ENCODE data around the gene UCHL5.
"Not testable (repeated sequence)": the region's sequence is repeated elsewhere in the genome, so short reads cannot be mapped to it uniquely, and the experiment has no call there.

UCHL5 gene

GRCh38 chr1:193065954-193066353 lies 6.8 kb upstream of the UCHL5 start:
- DNase-seq (ENCODE audit: low spot score): no peak

GRCh38 chr1:193062698-193063463 lies 3.7 kb upstream of the UCHL5 start:
- no peak for DNase-seq (ENCODE audit: low spot score)

- DNase-seq (ENCODE audit: low spot score): peak; percentile 3
These were observed 1.8 kb upstream of the UCHL5 start for GRCh38 chr1:193060938-193061337.

- peak; percentile 1 for DNase-seq (ENCODE audit: low spot score)
These were observed 1.2 kb upstream of the UCHL5 start for GRCh38 chr1:193060406-193060805.

- no peak for DNase-seq (ENCODE audit: low spot score)
These were observed 899 bp upstream of the UCHL5 start for GRCh38 chr1:193060115-193060403.

GRCh38 chr1:193058529-193059281 lies 455 bp downstream of the UCHL5 start:
- peak; percentile 54 for DNase-seq (ENCODE audit: low spot score)

- DNase-seq (ENCODE audit: low spot score): no peak
These were observed 4.9 kb downstream of the UCHL5 start for GRCh38 chr1:193054169-193054675.

- not testable (repeated sequence) for DNase-seq (ENCODE audit: low spot score)
These were observed 10.2 kb downstream of the UCHL5 start for GRCh38 chr1:193048913-193049312.

- no peak for DNase-seq (ENCODE audit: low spot score)
These were observed 16.1 kb downstream of the UCHL5 start for GRCh38 chr1:193042766-193043691.

- no peak for DNase-seq (ENCODE audit: low spot score)
These were observed 19.1 kb downstream of the UCHL5 start for GRCh38 chr1:193040011-193040410.

GRCh38 chr1:193036337-193037047 lies 22.7 kb downstream of the UCHL5 start:
- DNase-seq (ENCODE audit: low spot score): no peak

GRCh38 chr1:193033610-193034009 lies 25.6 kb downstream of the UCHL5 start:
- DNase-seq (ENCODE audit: low spot score): no peak

GRCh38 chr1:193032643-193033427 lies 26.3 kb downstream of the UCHL5 start:
- not testable (repeated sequence) for DNase-seq (ENCODE audit: low spot score)

- no peak for DNase-seq (ENCODE audit: low spot score)
These were observed 27.7 kb downstream of the UCHL5 start for GRCh38 chr1:193031431-193031830.

GRCh38 chr1:193030280-193030679 lies 28.9 kb downstream of the UCHL5 start:
- no peak for DNase-seq (ENCODE audit: low spot score)

- no peak for DNase-seq (ENCODE audit: low spot score)
These were observed 33.9 kb downstream of the UCHL5 start for GRCh38 chr1:193025218-193025617.

GRCh38 chr1:193019442-193020026 lies 39.6 kb downstream of the UCHL5 start:
- DNase-seq (ENCODE audit: low spot score): peak; percentile 29

GRCh38 chr1:193016788-193017187 lies 42.4 kb downstream of the UCHL5 start:
- DNase-seq (ENCODE audit: low spot score): no peak

GRCh38 chr1:193014400-193014799 lies 44.8 kb downstream of the UCHL5 start:
- no peak for DNase-seq (ENCODE audit: low spot score)

GRCh38 chr1:193013707-193014106 lies 45.5 kb downstream of the UCHL5 start:
- no peak for DNase-seq (ENCODE audit: low spot score)

Measured in SK-N-DZ (cell line).